ENCODE results near the gene CDR2L.

- TF ChIP-seq CTCF (IDR thresholded peaks at IDR 0.05; ENCODE audit: low read length) (peak; percentile 88), EZH2 (optimal IDR thresholded peaks at IDR 0.05; ENCODE audit: low read depth, low read length) (no peak)
Measured at GRCh38 chr17:74957935-74958740, 29.3 kb upstream of the CDR2L start.
